Activated CD4-positive, alpha-beta T cell treated with anti-CD3 and anti-CD28 coated beads, Interleukin-2, amount 10 ng/mL, durations not matched to agents 24 days and 14 days (primary cell): ENCODE data around the gene DCTN5. TPM values are rescaled to one million over a fixed set of nuclear protein-coding genes. Genes with fewer than 3 reads are reported as not detected.
A peak's percentile ranks its signal among the peaks of the same experiment; 100 is the strongest.

Source experiments
- DNase-seq: peaks from one replicate; pipeline ENCODE4 v3.0.0; 2022
- H3K27ac Mint-ChIP-seq: one replicate; pipeline ENCODE4 v1.8.0; 2022; ENCODE audit warnings: mild to moderate bottlenecking, mixed read lengths
- H3K27me3 Mint-ChIP-seq: one replicate; pipeline ENCODE4 v1.8.0; 2022; ENCODE audit warnings: mixed read lengths
- H3K36me3 Mint-ChIP-seq: one replicate; pipeline ENCODE4 v1.8.0; 2022; ENCODE audit warnings: low read depth, mild to moderate bottlenecking, mixed read lengths
- H3K4me1 Mint-ChIP-seq: one replicate; pipeline ENCODE4 v1.8.0; 2021; ENCODE audit warnings: mixed read lengths
- H3K4me3 Mint-ChIP-seq: one replicate; pipeline ENCODE4 v1.8.0; 2022; ENCODE audit warnings: mild to moderate bottlenecking, moderate library complexity, mixed read lengths
- H3K9me3 Mint-ChIP-seq: one replicate; pipeline ENCODE4 v1.8.0; 2021; ENCODE audit warnings: mixed read lengths
- intact Hi-C: fragments of 100-400 bp; cut with micrococcal nuclease; formaldehyde crosslinking; loops from one replicate; pipeline ENCODE4 v1.15.1; 2023
- total RNA-seq: library from RNA; stranded (reverse); gene quantifications from 2 replicates; pipeline ENCODE4 v1.2.3, GENCODE V29; 2022

The DCTN5 gene
- total RNA-seq, 1 donor from 2014 or later: 98.3 TPM

DNA sequence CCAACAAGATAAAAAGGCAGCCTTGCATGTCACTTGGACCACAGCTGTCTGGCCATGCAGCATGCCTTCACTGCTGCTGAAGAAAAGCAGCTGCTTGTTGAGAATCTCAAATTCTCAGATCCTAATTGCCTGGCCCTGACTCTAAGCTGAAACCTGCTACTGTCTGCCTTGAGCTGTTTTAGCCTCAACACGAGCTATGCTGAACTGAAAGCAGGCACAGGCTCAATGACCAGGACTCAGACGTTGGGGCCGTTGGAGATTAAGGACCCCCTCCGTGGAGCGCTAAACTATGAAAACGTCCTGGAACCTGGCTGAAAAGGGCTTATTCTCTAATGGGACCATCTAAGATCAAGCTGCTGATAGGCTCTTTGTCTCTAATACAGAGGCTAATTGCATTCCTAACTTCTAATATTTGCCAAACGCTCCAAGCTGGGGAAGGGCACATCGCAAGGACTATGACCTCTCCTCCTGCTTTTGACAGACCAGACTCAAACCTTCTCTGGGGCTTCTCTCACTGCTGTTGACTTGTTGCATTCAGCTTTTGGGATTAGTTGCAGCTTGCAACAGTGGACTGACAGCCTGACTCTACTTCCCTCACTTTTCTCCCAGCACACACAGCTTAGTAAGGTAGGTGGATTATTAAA, 32.8 kb downstream of the DCTN5 start:
- Mint-ChIP-seq H3K27ac (no peak overlapping the region), H3K4me1 (peaks cover 23% of the 10 kb centered on the region), H3K9me3 (no peaks in the 10 kb centered on the region), H3K27me3 (no peaks in the 10 kb centered on the region), H3K4me3 (no peak overlapping the region), H3K36me3 (peaks cover 34% of the 10 kb centered on the region)
- intact Hi-C loops: no loop called here
- DNase-seq: no peak

DNA sequence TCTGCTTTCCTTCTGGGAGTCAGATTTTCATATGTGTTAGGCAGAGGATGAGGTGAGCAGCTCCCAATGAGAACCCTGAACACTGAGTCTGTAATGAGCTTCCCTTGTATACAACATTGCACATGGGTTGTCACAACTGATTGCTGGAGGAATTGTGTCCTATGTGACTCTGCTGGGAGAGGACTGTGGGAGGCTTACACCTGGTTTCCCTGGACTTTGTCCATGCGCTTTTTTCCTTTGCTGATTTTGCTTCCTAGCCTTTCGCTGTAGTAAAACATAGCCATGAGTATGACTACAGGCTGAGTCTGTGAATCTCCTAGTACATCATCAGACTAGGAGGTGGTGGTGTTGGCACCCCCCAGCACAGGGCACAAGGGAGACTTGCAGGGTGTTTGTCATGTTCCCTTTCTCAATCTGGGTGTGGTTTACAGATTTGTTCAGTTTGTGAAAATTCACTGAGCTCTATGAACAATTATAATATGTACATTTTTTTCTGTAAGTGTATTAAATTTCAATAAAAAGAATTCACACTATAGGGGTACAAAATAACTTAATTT, 35.7 kb downstream of the DCTN5 start:
- Mint-ChIP-seq H3K27me3 (no peaks in the 10 kb centered on the region), H3K27ac (peak overlapping the region; percentile 52), H3K9me3 (no peaks in the 10 kb centered on the region), H3K4me1 (peaks cover 30% of the 10 kb centered on the region), H3K36me3 (peaks cover 26% of the 10 kb centered on the region), H3K4me3 (no peak overlapping the region)
- intact Hi-C loops: no loop called here
- no peak for DNase-seq

DNA sequence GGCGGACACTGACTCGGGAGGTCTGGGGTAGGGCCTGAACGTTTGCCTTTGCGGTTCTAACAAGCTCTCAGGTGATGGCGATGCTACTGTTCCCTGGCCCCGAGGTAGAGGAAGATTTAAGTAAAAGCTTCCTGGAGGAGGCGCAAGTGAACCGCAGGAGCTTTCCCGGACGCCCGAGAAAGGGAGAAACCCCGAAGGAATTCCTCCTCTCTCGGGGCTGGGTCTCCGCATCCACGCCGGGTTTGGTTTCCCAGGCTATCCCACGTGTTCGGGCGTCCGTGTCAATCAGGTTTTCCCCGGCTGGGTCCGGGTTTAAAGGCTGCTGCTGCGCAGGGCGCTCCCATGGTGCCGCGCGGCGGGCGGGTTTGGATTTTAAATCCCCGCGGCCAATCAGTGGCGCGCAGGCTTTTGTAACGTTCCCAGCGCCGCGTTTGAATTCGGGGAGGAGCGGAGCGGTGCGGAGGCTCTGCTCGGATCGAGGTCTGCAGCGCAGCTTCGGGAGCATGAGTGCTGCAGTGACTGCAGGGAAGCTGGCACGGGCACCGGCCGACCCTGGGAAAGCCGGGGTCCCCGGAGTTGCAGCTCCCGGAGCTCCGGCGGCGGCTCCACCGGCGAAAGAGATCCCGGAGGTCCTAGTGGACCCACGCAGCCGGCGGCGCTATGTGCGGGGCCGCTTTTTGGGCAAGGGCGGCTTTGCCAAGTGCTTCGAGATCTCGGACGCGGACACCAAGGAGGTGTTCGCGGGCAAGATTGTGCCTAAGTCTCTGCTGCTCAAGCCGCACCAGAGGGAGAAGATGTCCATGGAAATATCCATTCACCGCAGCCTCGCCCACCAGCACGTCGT, 37.4 kb downstream of the DCTN5 start, which contains the start of gene PLK1:
PLK1 (plus strand) TSS at position 460 of the 844 bp plus-strand sequence; CDS start at position 504, 44 bp downstream.
- intact Hi-C loops: loop anchor here (1.0 to 2.0 kb wide), 2 partner anchors 38 to 121 kb away; partner anchors contain the start of genes DCTN5, EARS2, PALB2 and UBFD1
- peaks cover 31% of the 10 kb centered on the region for H3K36me3 Mint-ChIP-seq
- H3K27me3 Mint-ChIP-seq: no peaks in the 10 kb centered on the region

DNA sequence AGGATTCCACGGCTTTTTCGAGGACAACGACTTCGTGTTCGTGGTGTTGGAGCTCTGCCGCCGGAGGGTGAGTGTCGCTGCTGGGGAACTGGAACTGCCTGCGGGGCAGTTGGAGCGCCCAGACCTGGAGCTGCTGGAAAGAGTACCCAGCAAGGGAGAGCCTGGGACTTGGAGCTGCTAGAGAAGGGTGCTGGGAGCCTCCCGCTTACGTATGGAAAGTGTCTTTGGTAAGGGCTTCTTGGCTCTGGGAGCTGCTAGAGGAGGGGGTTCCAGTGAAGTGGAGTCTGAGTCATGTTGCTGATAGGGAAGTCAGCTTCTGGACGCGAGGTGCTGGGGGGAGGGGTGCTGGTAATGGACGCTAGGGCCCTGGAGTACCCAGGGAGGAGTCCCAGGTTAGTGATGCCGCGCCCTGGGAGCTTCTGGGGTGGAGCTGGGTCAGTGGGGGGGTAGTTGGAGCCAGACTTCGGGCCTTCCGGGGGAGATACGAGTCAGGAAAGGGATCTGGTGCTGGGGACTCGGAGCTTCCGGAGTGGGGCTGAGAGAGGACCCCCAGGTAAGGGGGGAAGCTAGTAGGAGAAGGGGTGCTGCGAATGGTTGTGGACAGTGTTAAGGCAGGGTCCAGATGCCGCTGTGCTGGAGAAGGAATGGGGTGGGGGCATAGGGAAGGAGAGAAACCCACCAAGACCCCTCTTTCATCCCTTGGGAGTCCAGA, 38.2 kb downstream of the DCTN5 start:
- Mint-ChIP-seq H3K9me3 (no peaks in the 10 kb centered on the region), H3K27me3 (no peaks in the 10 kb centered on the region), H3K27ac (peak overlapping the region; percentile 85), H3K4me1 (peaks cover 38% of the 10 kb centered on the region), H3K36me3 (peaks cover 34% of the 10 kb centered on the region), H3K4me3 (peak overlapping the region; percentile 92)
- peak; percentile 74 for DNase-seq
- intact Hi-C loops: loop anchor here (2.0 kb wide), 1 partner anchor 39 kb away; the partner anchor contains the start of genes DCTN5 and PALB2

More for the DNA sequence above, 37.4 kb downstream of the DCTN5 start, which contains the start of gene PLK1:
- peaks cover 36% of the 10 kb centered on the region for H3K4me1 Mint-ChIP-seq
- H3K27ac Mint-ChIP-seq: peak within 1 kb of the TSS; percentile 85
- peak; percentile 96 for DNase-seq
- peak within 1 kb of the TSS; percentile 92 for H3K4me3 Mint-ChIP-seq
- no peaks in the 10 kb centered on the region for H3K9me3 Mint-ChIP-seq

DNA sequence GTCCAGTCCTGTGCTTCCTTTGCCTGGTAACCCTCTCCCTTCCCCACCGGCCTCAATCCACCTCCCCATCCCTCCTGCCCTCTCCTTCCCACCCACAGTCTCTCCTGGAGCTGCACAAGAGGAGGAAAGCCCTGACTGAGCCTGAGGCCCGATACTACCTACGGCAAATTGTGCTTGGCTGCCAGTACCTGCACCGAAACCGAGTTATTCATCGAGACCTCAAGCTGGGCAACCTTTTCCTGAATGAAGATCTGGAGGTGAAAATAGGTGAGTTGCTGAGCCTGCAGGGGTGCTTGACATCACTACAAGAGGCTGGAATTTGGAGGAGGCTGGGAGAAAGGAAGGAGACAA, 38.7 kb downstream of the DCTN5 start:
- H3K36me3 Mint-ChIP-seq: peaks cover 36% of the 10 kb centered on the region
- no peaks in the 10 kb centered on the region for H3K27me3 Mint-ChIP-seq
- intact Hi-C loops: loop anchor here (2.0 kb wide), 1 partner anchor 39 kb away; the partner anchor contains the start of genes DCTN5 and PALB2
- H3K4me1 Mint-ChIP-seq: peaks cover 38% of the 10 kb centered on the region
- no peak for DNase-seq
- no peaks in the 10 kb centered on the region for H3K9me3 Mint-ChIP-seq
- peak overlapping the region; percentile 85 for H3K27ac Mint-ChIP-seq
- peak overlapping the region; percentile 92 for H3K4me3 Mint-ChIP-seq

DNA sequence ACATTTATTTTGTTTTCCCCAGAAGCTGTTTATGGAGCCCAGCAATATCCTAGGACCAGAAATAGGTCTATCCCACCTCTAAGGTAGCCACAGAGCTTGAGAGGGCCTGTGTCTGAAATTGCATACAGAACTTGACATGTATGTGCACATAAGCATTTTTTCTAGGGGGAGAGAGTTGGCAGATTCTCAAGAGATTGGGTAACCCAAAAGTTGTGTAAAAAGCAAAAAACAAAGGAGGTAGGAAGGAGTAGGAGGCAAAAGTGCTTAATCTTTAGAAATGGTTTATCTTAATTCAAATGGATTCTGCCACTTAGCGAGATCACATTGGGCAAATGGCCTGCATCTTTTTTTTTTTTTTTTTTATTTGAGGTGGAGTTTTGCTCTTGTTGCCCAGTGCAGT, 40.9 kb downstream of the DCTN5 start:
- peaks cover 39% of the 10 kb centered on the region for H3K4me1 Mint-ChIP-seq
- DNase-seq: no peak
- H3K4me3 Mint-ChIP-seq: no peak overlapping the region
- no peaks in the 10 kb centered on the region for H3K27me3 Mint-ChIP-seq
- peaks cover 54% of the 10 kb centered on the region for H3K36me3 Mint-ChIP-seq
- H3K27ac Mint-ChIP-seq: peak overlapping the region; percentile 0
- H3K9me3 Mint-ChIP-seq: no peaks in the 10 kb centered on the region
- intact Hi-C loops: no loop called here

DNA sequence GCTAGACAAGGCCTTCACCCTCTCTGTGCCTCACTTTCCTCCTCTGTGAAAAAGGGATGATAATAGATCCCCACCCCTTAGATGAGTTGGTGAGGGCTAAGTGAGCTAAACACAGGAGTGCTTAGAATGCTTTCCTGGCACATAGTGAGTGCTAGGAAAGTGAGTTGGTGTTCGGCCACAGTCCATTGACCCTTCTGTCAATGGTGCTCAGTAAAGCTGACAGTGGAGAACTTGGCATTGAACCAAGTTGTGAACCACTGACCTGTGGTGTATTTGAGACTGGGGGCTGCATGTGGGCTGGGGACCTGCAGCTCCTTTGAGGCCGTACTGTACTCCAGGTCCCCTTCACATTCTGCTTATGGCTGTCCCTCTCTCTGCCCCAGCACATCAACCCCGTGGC, 42.2 kb downstream of the DCTN5 start:
- H3K27ac Mint-ChIP-seq: no peak overlapping the region
- H3K9me3 Mint-ChIP-seq: no peaks in the 10 kb centered on the region
- peaks cover 67% of the 10 kb centered on the region for H3K36me3 Mint-ChIP-seq
- H3K4me3 Mint-ChIP-seq: no peak overlapping the region
- DNase-seq: no peak
- no peaks in the 10 kb centered on the region for H3K27me3 Mint-ChIP-seq
- peaks cover 36% of the 10 kb centered on the region for H3K4me1 Mint-ChIP-seq
- intact Hi-C loops: no loop called here

DNA sequence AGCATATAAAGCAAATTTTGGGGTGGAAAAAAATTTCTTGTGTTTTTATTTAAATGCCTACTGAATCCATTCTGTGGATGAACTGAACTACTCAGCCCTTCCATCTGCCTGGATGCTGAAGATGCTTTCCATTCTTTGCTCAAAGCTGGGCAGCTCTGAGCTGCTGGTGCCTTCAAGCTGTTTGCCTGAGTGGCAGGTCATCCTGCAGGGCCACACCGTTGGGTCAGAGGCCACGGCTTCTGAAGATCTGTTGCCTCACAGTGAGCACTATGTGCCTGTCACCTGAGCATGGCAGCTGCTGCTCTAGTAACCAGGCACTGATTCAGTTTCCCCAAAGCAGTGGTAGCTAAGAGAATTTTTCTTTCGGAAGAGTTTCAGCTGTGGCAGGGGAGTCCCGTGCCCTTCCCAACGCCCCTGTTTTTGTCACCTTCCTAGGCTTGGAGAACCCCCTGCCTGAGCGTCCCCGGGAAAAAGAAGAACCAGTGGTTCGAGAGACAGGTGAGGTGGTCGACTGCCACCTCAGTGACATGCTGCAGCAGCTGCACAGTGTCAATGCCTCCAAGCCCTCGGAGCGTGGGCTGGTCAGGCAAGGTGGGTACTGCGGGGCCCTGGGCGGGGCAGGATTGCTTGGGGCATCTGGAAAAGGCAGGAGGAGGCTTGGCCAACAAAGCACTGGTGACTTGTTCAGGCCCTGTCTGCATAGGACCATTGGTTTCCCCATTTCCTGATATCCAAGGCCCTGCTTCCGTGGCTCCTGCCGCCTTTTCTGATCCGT, 46.0 kb downstream of the DCTN5 start:
- DNase-seq: no peak
- intact Hi-C loops: no loop called here
- H3K27ac Mint-ChIP-seq: no peak overlapping the region
- peaks cover 71% of the 10 kb centered on the region for H3K36me3 Mint-ChIP-seq
- no peaks in the 10 kb centered on the region for H3K27me3 Mint-ChIP-seq
- no peaks in the 10 kb centered on the region for H3K9me3 Mint-ChIP-seq
- H3K4me3 Mint-ChIP-seq: no peak overlapping the region
- H3K4me1 Mint-ChIP-seq: peaks cover 8% of the 10 kb centered on the region

DNA sequence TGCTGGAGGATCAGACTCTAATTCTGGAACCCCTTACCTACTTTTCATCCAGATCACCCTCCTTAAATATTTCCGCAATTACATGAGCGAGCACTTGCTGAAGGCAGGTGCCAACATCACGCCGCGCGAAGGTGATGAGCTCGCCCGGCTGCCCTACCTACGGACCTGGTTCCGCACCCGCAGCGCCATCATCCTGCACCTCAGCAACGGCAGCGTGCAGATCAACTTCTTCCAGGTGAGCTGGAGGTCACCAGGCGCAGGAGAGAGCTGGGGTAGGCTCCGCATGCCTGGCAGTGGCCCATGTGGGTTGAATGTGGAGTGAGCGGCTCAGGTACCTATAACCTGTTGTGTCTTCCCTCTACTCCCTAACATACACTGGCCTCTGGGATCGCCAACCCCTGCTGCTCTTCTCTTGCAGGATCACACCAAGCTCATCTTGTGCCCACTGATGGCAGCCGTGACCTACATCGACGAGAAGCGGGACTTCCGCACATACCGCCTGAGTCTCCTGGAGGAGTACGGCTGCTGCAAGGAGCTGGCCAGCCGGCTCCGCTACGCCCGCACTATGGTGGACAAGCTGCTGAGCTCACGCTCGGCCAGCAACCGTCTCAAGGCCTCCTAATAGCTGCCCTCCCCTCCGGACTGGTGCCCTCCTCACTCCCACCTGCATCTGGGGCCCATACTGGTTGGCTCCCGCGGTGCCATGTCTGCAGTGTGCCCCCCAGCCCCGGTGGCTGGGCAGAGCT, 48.3 kb downstream of the DCTN5 start:
- peaks cover 56% of the 10 kb centered on the region for H3K36me3 Mint-ChIP-seq
- H3K27ac Mint-ChIP-seq: no peak overlapping the region
- intact Hi-C loops: no loop called here
- H3K4me3 Mint-ChIP-seq: no peak overlapping the region
- H3K27me3 Mint-ChIP-seq: no peaks in the 10 kb centered on the region
- peaks cover 3% of the 10 kb centered on the region for H3K4me1 Mint-ChIP-seq
- no peaks in the 10 kb centered on the region for H3K9me3 Mint-ChIP-seq
- DNase-seq: no peak

DNA sequence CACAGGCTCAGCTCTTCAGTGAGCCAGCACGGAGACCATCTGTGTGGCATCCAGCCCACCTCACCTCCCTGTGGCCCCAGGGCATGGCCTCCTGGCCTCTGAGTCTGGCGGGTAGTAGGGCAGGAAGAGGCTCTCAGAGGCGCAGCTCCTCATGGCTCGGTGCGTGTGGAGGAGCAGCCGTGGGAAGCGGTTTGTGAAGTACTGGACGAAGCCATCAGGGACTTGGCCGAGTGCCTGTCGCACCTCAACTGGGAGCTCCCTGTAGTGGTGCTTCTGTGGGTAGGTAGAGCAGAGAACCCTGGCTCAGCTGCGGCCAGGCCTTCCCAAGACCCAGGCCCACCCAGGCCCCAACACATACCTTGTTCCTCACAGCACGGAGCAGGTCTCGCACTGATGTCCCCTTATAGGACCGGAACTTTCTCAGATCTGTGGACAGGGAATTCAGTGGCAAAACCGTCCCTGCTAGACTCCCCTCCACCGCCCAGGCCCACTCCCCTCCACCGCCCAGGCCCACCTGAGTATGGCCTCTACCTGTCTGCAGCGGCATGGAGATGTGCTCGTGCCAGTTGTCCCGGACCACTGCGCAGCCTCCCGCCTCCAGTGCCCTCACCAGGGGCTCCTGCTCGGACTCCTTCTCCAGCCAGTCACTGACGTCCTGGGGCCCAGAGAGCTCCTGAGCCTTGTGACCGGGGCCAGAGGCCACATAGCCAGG, 49.7 kb downstream of the DCTN5 start:
- H3K27me3 Mint-ChIP-seq: no peaks in the 10 kb centered on the region
- no peak overlapping the region for H3K4me3 Mint-ChIP-seq
- no peak overlapping the region for H3K27ac Mint-ChIP-seq
- H3K9me3 Mint-ChIP-seq: no peaks in the 10 kb centered on the region
- no peak for DNase-seq
- intact Hi-C loops: no loop called here
- peaks cover 6% of the 10 kb centered on the region for H3K4me1 Mint-ChIP-seq
- peaks cover 48% of the 10 kb centered on the region for H3K36me3 Mint-ChIP-seq

DNA sequence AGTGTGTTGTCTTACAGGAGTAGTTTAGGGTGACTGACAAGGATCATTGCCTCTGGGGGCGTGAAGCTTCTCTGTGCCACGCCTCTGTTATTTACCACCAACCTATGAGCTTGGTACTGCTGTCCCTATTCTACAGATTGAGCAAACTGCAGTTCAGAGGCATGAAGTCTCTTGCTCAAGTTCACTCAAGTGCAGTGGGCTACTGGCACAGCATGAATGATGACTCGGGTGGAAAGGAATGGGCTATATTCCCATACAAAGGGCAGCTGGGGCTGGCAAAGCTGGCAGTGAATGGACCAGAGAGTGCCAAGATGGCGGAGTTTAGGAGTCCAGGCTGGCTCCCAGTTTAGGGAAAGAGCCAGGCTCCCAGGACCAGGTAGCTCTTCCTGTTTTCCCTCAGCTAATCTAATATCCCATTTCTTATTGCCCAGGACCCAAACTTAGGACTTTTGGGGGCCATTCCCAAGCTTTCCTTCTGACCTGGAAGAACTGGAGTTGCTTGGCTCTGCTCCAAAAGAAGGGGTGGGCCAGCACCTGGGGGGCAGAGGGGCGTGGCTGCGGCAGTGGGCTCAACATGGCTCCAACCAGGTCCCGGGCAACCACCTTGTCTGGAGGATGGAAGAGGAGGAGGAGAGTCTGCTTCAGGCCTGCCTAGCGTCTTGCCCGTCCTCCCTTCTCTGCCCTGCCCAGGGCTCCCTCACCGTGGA, 50.4 kb downstream of the DCTN5 start:
- H3K27me3 Mint-ChIP-seq: no peaks in the 10 kb centered on the region
- intact Hi-C loops: no loop called here
- H3K9me3 Mint-ChIP-seq: no peaks in the 10 kb centered on the region
- H3K36me3 Mint-ChIP-seq: peaks cover 43% of the 10 kb centered on the region
- no peak overlapping the region for H3K4me3 Mint-ChIP-seq
- no peak for DNase-seq
- peak overlapping the region; percentile 11 for H3K27ac Mint-ChIP-seq
- peaks cover 6% of the 10 kb centered on the region for H3K4me1 Mint-ChIP-seq
